Measurements from ENCODE around the gene TIAM2.
"Not testable (repeated sequence)": the region's sequence is repeated elsewhere in the genome, so short reads cannot be mapped to it uniquely, and the experiment has no call there.

The TIAM2 gene

DNA sequence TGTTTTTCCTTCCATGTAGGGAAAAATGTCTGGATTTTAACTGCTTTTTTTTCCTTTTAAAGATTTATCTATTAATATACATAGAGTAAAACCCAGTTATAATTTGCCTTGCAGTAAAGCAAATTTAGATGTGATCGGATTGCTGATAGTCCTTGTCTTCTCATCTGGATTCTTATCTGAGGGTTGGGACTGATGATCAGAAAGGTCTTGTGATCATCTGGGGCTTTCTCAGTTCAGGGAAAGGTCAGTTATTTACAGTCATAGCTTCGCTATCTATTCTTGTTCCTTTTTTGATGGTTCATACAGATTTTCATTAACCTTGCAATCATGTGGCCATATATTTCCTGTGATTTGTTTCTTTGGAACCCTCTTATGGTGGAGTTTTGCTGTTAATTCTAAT is 204.9 kb downstream of the TIAM2 start:
- DNase-seq (ENCODE audit: low read depth), result no peak

- peak; percentile 84 for DNase-seq (ENCODE audit: low read depth)
Measured at GRCh38 chr6:155201461-155202226, 206.5 kb downstream of the TIAM2 start.

DNA sequence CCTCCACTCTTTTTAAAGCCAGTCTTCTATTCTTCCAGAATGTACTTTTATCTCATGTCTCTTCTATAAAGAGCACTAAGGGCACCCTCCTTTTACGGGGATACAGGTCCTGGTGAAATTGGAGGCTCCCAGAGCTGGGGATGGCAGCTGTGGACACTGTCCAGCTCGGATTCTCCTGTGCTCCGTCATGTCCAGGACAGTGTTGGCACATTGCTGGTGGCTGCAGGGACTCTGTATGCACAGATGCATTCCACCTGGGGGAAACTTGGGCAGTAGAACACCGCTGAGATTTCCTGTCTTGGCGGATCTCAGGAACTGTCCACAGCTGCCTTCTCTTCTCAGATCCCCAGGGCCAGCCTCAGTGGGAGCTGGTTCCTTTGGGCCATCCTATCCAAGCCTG is 212.1 kb downstream of the TIAM2 start:
- no peak for DNase-seq (ENCODE audit: low read depth)

GRCh38 chr6:155212106-155212505 is 217.0 kb downstream of the TIAM2 start:
- DNase-seq (ENCODE audit: low read depth), result no peak

GRCh38 chr6:155212616-155213380 is 217.7 kb downstream of the TIAM2 start:
- DNase-seq (ENCODE audit: low read depth), result no peak

DNA sequence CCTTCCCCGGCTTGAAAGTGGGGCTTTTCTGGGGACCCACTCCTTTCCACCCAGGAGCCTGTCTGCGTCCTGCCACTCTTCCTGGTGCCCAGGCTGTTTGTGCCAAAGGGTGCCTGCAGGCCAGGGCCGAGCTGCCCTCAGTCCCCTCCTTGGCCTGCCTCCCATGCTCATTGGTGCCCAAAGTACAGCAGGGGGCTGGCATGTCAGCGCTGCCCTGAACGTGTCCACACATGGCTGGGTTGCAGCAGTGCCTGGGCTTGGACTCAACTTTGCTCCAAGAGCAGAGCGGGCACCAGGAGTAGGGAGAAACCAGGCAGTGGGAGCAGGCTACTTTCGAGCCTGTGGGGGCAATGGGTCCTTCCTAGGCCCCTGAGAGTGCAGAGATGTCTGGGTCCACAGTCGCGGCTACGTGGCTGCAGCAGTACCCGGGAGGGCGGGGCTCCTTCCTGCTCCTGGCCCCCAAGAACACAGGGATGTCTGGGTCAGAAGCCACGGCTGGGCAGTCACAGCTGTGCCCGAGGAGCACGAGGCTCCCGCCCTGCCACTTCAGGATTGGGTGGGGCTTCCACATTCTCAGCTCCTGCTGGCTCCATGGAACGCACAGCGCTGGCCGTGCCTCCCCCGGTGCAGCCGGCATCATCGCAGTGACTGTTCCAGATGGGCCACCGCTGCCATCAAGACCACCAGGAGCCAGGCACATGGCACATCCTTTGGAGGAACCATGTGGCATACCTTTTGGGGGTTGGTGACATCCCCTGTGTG is 218.7 kb downstream of the TIAM2 start:
- DNase-seq (ENCODE audit: low read depth), result no peak

DNA sequence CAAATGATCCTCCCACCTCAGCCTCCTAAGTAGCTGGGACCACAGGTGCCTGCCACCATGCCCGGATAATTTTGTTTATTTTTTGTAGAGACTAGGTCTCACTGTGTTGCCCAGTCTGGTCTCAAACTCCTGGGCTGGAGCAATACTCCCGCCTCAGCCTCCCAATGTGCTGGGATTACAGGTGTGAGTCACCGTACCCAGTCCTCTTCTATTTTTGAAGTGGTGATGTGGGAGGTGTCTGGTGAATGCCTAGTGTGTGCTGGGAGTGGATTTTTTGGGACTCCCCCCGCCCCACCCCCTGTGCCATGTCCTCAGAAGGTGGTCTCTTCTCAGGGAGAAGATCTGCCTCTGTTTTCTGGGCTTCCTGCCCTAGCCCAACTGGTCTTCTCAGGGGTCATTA is 220.8 kb downstream of the TIAM2 start:
- no peak for DNase-seq (ENCODE audit: low read depth)

DNA sequence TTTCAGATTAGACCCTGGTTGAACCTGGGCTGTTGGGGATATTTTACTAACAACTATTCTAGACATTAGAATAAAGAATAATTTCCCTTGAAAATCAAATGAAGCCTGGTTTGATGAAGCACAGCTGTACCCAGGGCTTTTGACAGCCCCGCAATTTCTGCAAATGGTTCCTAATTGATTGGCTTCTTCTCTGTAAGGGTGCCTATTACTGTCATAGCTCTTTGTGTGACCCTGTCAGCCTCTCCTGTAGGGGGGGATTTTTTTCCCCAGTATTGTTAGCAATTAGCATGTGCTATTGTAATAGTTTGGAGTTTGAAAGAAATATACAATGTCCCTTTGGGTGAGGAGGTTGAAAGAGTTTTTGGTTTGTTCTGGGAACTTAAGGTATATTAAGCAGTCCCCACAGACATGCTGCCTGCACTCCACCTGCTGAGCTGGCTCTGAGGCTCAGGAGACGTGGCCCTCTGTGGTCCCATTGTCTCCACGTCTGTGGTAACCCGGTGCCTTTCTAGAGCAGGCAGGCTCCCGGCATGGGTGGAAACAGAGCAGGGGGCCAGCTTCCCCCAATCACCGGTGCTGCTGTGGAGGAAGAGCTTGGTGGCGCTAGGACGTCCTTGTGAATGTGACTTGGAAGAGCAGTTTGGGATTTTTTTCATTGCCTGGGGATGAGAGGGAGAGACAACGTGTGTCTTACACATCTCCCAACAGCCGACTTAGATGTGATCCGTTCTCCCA is 221.4 kb downstream of the TIAM2 start:
- DNase-seq (ENCODE audit: low read depth), result no peak

- DNase-seq (ENCODE audit: low read depth), result not testable (repeated sequence)
Measured at GRCh38 chr6:155218711-155219110, 223.6 kb downstream of the TIAM2 start.

DNA sequence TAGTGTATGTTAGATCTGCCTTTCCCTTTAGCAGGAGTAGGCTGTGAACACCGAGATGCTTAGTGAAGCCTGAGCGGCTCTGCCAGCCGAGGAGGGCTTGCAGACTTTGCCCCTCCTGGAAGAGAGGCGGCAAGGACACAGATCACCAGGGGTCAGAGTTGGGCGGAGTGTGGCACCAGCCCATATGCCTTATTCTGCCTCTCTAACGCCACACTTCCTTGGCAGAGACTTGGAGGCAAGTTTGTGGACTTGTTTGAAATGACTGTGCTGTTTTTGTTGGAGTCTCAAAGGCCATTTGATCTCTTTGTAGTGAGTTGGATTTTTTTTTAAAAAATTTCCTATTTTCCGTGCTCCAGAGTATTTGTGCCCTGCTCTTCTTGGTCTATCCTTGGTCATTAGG is 224.2 kb downstream of the TIAM2 start:
- no peak for DNase-seq (ENCODE audit: low read depth)

- no peak for DNase-seq (ENCODE audit: low read depth)
Measured at GRCh38 chr6:155219858-155220301, 224.8 kb downstream of the TIAM2 start.

- no peak for DNase-seq (ENCODE audit: low read depth)
Measured at GRCh38 chr6:155221086-155221485, 226.0 kb downstream of the TIAM2 start.

DNA sequence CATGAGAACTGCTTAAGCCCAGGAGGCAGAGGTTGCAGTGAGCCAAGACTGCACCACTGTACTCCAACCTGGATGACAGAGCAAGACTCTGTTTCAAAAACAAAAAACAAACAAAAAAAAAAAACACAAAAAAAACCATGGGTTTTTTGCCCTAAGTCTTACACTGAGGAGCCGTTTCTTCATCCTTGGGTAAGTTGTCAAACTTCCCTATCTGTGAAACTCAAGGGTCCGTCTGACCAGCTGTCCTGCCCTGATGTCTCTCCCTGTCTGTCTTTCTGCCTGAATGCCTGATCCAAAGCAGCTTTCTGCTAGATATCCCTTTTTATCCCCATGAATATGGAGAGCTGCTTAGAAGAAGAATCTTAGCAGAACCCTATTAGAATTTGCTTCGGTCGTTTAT is 227.4 kb downstream of the TIAM2 start:
- DNase-seq (ENCODE audit: low read depth), result no peak

- DNase-seq (ENCODE audit: low read depth), result no peak
Measured at GRCh38 chr6:155223646-155224451, 228.7 kb downstream of the TIAM2 start.

GRCh38 chr6:155224618-155225017 is 229.5 kb downstream of the TIAM2 start:
- no peak for DNase-seq (ENCODE audit: low read depth)

DNA sequence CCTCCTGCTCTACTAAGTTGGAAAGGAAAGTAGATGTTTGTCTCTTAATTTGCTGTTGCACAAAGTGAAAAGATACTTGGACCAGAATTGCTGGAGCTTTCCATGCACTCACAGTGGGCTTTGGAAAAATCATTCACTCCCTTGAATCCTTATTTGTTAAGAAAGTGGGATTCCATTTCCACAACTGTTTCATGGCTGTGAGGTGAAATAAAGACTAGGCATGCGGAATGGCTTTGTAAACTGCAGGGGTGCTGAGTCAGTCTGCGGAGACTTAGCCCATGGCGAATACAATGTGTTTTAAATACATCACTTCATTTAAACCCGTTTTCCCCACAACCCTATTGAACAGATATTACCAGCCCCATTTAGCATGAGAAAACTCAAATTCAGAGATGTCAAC is 231.9 kb downstream of the TIAM2 start:
- DNase-seq (ENCODE audit: low read depth), result no peak

- DNase-seq (ENCODE audit: low read depth), result no peak
Measured at GRCh38 chr6:155228546-155229166, 233.5 kb downstream of the TIAM2 start.

DNA sequence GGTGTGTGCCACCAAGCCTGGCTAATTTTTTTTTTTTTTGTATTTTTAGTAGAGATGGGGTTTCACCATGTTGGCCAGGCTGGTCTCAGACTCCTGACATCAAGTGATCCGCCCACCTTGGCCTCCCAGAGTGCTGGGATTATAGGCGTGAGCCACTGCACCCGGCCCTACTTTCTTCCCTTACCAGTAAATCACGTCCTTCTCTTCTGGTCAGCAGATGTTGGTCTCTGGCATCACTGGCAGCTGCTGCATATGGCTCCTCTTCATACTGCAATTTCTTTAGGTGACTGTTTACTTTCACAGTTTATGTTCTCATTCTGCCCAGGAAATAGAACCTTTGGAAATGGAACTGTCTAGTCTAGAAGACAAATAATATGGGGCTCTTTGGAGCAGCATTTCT is 235.9 kb downstream of the TIAM2 start:
- not testable (repeated sequence) for DNase-seq (ENCODE audit: low read depth)

- no peak for DNase-seq (ENCODE audit: low read depth)
Measured at GRCh38 chr6:155232848-155233247, 237.7 kb downstream of the TIAM2 start.

GRCh38 chr6:155234167-155234566 is 239.1 kb downstream of the TIAM2 start:
- DNase-seq (ENCODE audit: low read depth), result no peak

DNA sequence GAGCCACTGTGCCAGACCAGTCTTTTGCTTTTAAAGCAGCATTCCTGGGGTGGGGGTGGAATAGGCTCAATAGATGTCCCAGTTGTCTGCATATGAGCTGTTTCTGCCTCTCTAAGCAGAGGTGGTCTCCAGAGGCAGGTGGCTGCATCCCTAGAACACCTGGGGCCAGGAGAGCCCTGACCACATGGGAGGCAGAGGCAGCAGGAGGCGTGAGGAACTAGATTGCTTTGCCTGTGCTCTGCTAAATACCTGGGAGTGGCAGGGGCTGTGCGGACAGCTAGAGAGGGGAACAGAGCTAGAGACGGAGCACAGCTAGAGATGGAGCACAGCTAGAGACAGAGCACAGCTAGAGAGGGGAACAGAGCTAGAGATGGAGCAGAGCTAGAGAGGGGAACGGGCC is 239.6 kb downstream of the TIAM2 start:
- DNase-seq (ENCODE audit: low read depth), result no peak

Measured in HS-27A (cell line).